Lower lobe of right lung (tissue), 2 donors: ENCODE results near the gene TRIM59. TPM values are rescaled to one million over a fixed set of nuclear protein-coding genes. Genes with fewer than 3 reads are reported as not detected.
A peak's percentile ranks its signal among the peaks of the same experiment; 100 is the strongest.

Experiments
- ATAC-seq, 2 donors: fragments of 200-7000 bp; cut with Tn5 transposase; one replicate each; pipeline ENCODE4 v1.9.1; 2020 to 2022; ENCODE audit warnings: mild to moderate bottlenecking in 2 of 2, moderate library complexity in 2 of 2
- DNase-seq: peaks from one replicate; pipeline ENCODE4 v3.0.0-alpha.2; 2020
- H3K27ac ChIP-seq: fragments of 200-600 bp; one replicate; pipeline ENCODE4 v1.8.0; 2022
- H3K27me3 ChIP-seq: fragments of 200-600 bp; one replicate; pipeline ENCODE4 v1.8.0; 2022; ENCODE audit warnings: low read depth
- H3K36me3 ChIP-seq: fragments of 200-600 bp; one replicate; pipeline ENCODE4 v1.8.0; 2022; ENCODE audit warnings: mild to moderate bottlenecking
- H3K4me1 ChIP-seq: fragments of 200-600 bp; one replicate; pipeline ENCODE4 v1.8.0; 2022
- H3K4me3 ChIP-seq: fragments of 200-600 bp; one replicate; pipeline ENCODE4 v1.8.0; 2022; ENCODE audit warnings: mild to moderate bottlenecking
- H3K9me3 ChIP-seq: fragments of 200-600 bp; one replicate; pipeline ENCODE4 v1.8.0; 2022
- intact Hi-C: fragments of 100-400 bp; cut with DNase I; formaldehyde crosslinking; loops from one replicate; pipeline ENCODE4 v1.11.0; 2022
- total RNA-seq: library from RNA; stranded (reverse); fragmentation: NEBNext Ultra II Directional; extraction: Animal tissue kit (Norgen Biotek cat#: 25700); gene quantifications from one replicate; pipeline ENCODE4 v1.2.1, GENCODE V29; 2021
- TF ChIP-seq, protein P1 (sequence below): fragments of 200-600 bp; IDR thresholded peaks from one replicate; pipeline ENCODE4 v1.8.0; 2022; ENCODE audit warnings: antibody characterized with exemption, mild to moderate bottlenecking
- donor health status: DM: no; HTN: yes; CAD: no; lungs with severe emphysema.

TRIM59 gene
- total RNA-seq, 1 donor from 2014 or later, result 4.4 TPM

DNA sequence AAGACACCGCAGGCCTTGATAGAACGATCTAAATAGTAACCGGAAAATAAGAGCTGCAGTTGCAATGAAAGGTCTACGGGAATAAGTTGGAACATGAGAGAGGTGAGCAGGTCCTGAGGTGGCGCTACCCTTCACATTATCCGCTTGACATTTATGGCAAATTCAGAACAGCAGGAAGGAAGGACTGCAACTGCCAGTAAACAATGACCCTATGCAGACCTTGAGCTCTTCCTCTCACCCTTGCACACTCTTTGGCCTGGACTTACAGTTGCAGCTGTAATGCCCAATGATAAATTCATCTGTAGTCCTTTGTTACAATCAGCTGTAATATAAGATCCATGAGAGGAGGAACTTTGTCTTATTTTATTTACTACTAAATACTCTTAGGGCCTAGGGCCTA is 32.3 kb upstream of the TRIM59 start:
- ATAC-seq (no peak), DNase-seq (no peak)
- intact Hi-C loops, result no loop called here

GRCh38 chr3:160480931-160481330 is 31.3 kb upstream of the TRIM59 start:
- Histone ChIP-seq H3K36me3 (no peaks in the 10 kb centered on the region), H3K27me3 (no peaks in the 10 kb centered on the region), H3K4me3 (no peak overlapping the region), H3K4me1 (no peaks in the 10 kb centered on the region), H3K27ac (no peak overlapping the region), H3K9me3 (no peaks in the 10 kb centered on the region)
- DNase-seq, result no peak
- intact Hi-C loops, result no loop called here
- no peak for ATAC-seq
- TF ChIP-seq, protein P1, sequence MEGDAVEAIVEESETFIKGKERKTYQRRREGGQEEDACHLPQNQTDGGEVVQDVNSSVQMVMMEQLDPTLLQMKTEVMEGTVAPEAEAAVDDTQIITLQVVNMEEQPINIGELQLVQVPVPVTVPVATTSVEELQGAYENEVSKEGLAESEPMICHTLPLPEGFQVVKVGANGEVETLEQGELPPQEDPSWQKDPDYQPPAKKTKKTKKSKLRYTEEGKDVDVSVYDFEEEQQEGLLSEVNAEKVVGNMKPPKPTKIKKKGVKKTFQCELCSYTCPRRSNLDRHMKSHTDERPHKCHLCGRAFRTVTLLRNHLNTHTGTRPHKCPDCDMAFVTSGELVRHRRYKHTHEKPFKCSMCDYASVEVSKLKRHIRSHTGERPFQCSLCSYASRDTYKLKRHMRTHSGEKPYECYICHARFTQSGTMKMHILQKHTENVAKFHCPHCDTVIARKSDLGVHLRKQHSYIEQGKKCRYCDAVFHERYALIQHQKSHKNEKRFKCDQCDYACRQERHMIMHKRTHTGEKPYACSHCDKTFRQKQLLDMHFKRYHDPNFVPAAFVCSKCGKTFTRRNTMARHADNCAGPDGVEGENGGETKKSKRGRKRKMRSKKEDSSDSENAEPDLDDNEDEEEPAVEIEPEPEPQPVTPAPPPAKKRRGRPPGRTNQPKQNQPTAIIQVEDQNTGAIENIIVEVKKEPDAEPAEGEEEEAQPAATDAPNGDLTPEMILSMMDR, result no peak

More for the DNA sequence above, 32.3 kb upstream of the TRIM59 start:
- Histone ChIP-seq H3K27me3 (no peaks in the 10 kb centered on the region), H3K4me3 (no peak overlapping the region), H3K9me3 (no peaks in the 10 kb centered on the region), H3K4me1 (no peaks in the 10 kb centered on the region), H3K27ac (no peak overlapping the region), H3K36me3 (no peaks in the 10 kb centered on the region)
- TF ChIP-seq, protein P1, result no peak

DNA sequence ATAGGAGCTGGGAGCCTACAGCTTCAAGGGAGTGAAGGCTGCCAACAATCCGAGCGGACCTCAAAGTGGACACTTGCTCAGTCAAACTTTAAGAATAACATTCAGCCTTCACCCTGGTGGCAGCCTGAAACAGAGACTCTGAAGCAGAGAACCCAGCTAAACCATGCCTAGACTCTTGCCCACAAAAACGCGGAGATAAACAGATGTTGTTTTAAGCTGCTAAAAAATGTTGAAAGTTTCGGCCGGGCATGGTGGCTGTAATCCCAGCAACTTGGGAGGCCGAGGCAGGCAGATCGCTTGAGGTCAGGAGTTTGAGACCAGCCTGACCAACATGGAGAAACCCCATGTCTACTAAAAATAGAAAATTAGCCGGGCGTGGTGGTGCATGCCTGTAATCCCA is 29.8 kb upstream of the TRIM59 start:
- TF ChIP-seq, protein P1, result no peak
- Histone ChIP-seq H3K4me3 (no peak overlapping the region), H3K27me3 (no peaks in the 10 kb centered on the region), H3K27ac (no peak overlapping the region), H3K9me3 (no peaks in the 10 kb centered on the region), H3K4me1 (no peaks in the 10 kb centered on the region), H3K36me3 (no peaks in the 10 kb centered on the region)
- no peak for ATAC-seq
- intact Hi-C loops, result no loop called here
- DNase-seq, result no peak

DNA sequence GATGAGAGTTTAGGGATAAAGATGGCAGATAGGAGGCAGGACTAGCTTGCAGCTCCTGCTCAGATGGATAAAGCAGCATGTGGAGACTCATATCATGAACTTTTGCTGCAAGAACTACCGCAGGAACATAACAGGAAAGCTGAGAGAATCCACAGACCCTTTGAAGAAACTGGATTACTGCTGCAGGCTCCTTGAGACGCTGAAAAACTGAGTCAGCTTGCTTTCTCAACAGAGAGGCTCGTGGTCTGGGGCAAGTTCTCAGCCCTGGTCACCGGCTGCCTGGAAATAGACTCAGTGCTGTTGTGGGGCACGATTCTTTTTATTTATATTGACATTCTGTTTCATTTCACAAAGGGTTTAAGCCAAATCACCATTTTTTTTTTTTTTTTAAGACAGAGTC is 28.8 kb upstream of the TRIM59 start:
- no peak overlapping the region for H3K4me3 ChIP-seq
- DNase-seq (no peak), ATAC-seq (no peak)
- H3K27me3 ChIP-seq, result no peaks in the 10 kb centered on the region
- no peaks in the 10 kb centered on the region for H3K9me3 ChIP-seq
- H3K4me1 ChIP-seq, result no peaks in the 10 kb centered on the region
- H3K36me3 ChIP-seq, result no peaks in the 10 kb centered on the region
- H3K27ac ChIP-seq, result no peak overlapping the region
- TF ChIP-seq, protein P1, result no peak
- intact Hi-C loops, result no loop called here

DNA sequence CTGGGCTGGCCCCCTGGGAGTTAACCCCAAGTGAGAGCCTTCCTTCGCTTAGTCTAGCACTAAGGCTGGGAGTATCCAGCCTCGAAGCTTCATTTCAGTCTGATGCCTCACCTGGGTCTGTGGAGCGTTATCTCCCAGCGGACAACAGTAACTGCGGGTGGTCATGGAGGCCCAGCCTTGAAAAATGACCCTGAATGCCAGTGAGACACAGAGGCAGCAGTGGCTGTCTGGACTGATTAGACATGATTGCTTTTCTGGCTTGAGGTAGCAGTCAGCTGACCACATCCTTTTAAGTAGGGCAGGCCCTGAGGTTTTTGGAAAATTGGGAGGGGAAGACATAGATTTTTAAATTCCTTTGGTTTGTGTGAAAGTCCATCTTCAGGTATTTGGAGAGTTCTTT is 28.2 kb upstream of the TRIM59 start:
- H3K4me3 ChIP-seq, result no peak overlapping the region
- DNase-seq (no peak), ATAC-seq (peak in 1 of 2 donors; percentile 32)
- intact Hi-C loops, result no loop called here
- no peaks in the 10 kb centered on the region for H3K27me3 ChIP-seq
- no peak overlapping the region for H3K27ac ChIP-seq
- H3K9me3 ChIP-seq, result no peaks in the 10 kb centered on the region
- TF ChIP-seq, protein P1, result no peak
- H3K4me1 ChIP-seq, result no peaks in the 10 kb centered on the region
- no peaks in the 10 kb centered on the region for H3K36me3 ChIP-seq

DNA sequence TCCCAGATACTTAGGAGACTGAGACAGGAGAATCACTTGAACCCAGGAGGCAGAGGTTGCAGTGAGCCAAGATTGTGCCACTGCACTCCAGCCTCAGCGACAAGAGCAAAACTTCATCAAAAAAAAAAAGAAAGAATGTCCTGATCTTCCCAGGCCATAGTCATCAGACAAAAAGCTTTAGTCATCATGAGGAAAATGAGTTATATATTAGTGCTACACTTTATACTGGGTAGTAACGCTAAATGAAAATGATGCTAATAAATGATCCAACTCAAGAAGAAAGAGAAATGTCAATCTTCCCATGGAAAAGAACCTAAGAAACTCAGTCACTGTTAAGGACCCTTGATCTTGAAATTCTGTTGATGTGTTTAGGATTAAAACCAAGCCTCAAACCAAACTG is 26.3 kb upstream of the TRIM59 start:
- no peak for ATAC-seq
- intact Hi-C loops, result no loop called here
- TF ChIP-seq, protein P1, result no peak
- DNase-seq, result no peak
- Histone ChIP-seq H3K4me1 (no peaks in the 10 kb centered on the region), H3K27me3 (no peaks in the 10 kb centered on the region), H3K4me3 (no peak overlapping the region), H3K9me3 (no peaks in the 10 kb centered on the region), H3K36me3 (no peaks in the 10 kb centered on the region), H3K27ac (no peak overlapping the region)
